ENCODE results near the gene COL6A3. TPM values are rescaled to one million over a fixed set of nuclear protein-coding genes. Genes with fewer than 3 reads are reported as not detected.

Gene COL6A3
- total and polyA plus RNA-seq, 2 donors (not counting 1 experiment from before 2014, with no cell fraction given), result 316 to 1,525 TPM

DNA sequence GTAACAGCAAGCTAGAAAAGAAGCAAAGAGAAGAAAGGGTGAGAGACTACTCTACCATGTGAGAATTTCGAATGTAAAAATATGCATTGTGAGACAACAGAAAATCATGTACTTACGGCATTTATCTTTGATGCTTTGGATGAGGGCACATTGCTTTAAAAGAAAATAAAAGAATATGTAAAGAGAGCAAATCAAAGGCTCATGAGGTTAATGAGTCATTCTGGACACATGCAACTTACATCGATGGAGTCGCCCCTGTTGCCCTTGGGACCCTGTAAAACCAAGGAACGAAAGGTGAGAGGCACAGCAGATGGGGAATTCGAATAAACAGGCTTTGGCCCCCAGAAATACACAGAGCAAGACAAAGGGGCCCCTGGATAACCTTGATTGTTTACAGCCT lies 69.0 kb downstream of the COL6A3 start:
- Histone ChIP-seq H3K79me2 (ENCODE audit: control insufficient read depth, insufficient read depth, low read length) (peaks cover 6% of the 10 kb centered on the region), H3K27ac (ENCODE audit: insufficient read depth, low read length) (no peak overlapping the region)

DNA sequence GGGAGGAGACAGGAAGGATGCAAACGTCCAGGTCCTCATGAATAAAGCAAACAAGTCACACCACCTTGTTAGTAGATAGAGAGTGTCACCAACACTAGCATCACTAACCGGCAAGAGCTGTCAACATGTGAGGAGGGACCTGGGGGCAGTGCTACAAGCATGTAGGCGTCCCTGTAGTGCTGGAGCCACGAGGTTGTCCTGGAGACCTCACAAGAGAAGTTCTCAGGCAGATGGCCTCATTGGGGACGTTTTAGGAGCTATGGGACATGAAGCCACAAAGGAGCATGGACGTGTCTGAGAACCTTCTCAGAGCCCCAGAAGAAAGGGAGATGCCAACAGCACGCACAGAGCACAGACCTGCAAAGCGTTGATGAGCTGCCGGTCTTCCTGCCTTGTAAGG lies 70.0 kb downstream of the COL6A3 start:
- TF ChIP-seq EZH2 (IDR thresholded peaks at IDR 0.05; ENCODE audit: low read length, missing control alignments), result no peak
- TF ChIP-seq, protein P1, sequence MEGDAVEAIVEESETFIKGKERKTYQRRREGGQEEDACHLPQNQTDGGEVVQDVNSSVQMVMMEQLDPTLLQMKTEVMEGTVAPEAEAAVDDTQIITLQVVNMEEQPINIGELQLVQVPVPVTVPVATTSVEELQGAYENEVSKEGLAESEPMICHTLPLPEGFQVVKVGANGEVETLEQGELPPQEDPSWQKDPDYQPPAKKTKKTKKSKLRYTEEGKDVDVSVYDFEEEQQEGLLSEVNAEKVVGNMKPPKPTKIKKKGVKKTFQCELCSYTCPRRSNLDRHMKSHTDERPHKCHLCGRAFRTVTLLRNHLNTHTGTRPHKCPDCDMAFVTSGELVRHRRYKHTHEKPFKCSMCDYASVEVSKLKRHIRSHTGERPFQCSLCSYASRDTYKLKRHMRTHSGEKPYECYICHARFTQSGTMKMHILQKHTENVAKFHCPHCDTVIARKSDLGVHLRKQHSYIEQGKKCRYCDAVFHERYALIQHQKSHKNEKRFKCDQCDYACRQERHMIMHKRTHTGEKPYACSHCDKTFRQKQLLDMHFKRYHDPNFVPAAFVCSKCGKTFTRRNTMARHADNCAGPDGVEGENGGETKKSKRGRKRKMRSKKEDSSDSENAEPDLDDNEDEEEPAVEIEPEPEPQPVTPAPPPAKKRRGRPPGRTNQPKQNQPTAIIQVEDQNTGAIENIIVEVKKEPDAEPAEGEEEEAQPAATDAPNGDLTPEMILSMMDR (conservative IDR thresholded peaks at IDR 0.05 in 1 of 2, IDR thresholded peaks at IDR 0.05 in 1 of 2; ENCODE audit: low read depth in 1 of 2, low read length in 2 of 2), result no peak
- Histone ChIP-seq H3K27me3 (ENCODE audit: control insufficient read depth, insufficient read depth, low read length) (no peaks in the 10 kb centered on the region), H3K4me3 (replicated peaks in 1 of 4; ENCODE audit: control extremely low read depth in 1 of 4, insufficient read depth in 1 of 4, low read depth in 3 of 4, low read length in 4 of 4) (no peak overlapping the region), H2AFZ (ENCODE audit: low read length) (no peak overlapping the region), H3K36me3 (ENCODE audit: control insufficient read depth, insufficient read depth, low read length) (peaks cover 53% of the 10 kb centered on the region), H4K20me1 (ENCODE audit: control insufficient read depth, extremely low read depth, insufficient read depth, low read length) (no peaks in the 10 kb centered on the region), H3K4me2 (ENCODE audit: extremely low read depth, insufficient read depth, low read length) (no peak overlapping the region), H3K9ac (ENCODE audit: insufficient read depth, low read length) (no peak overlapping the region), H3K9me3 (ENCODE audit: control insufficient read depth, insufficient read depth, low read depth, low read length) (no peaks in the 10 kb centered on the region), H3K79me2 (ENCODE audit: control insufficient read depth, insufficient read depth, low read length) (peaks cover 6% of the 10 kb centered on the region), H3K4me1 (ENCODE audit: control insufficient read depth, extremely low read depth, insufficient read depth, low read length) (no peaks in the 10 kb centered on the region), H3K27ac (ENCODE audit: insufficient read depth, low read length) (no peak overlapping the region)
- no peak for DNase-seq (ENCODE audit: low read depth in 2 of 2)

More for the DNA sequence above, 69.0 kb downstream of the COL6A3 start:
- H3K4me2 ChIP-seq (ENCODE audit: extremely low read depth, insufficient read depth, low read length), result no peak overlapping the region
- H3K9ac ChIP-seq (ENCODE audit: insufficient read depth, low read length), result no peak overlapping the region
- H3K4me3 ChIP-seq (replicated peaks in 1 of 4; ENCODE audit: control extremely low read depth in 1 of 4, insufficient read depth in 1 of 4, low read depth in 3 of 4, low read length in 4 of 4), result no peak overlapping the region
- no peak for TF ChIP-seq EZH2 (IDR thresholded peaks at IDR 0.05; ENCODE audit: low read length, missing control alignments)
- TF ChIP-seq, protein P1 (conservative IDR thresholded peaks at IDR 0.05 in 1 of 2, IDR thresholded peaks at IDR 0.05 in 1 of 2; ENCODE audit: low read depth in 1 of 2, low read length in 2 of 2), result no peak
- H3K4me1 ChIP-seq (ENCODE audit: control insufficient read depth, extremely low read depth, insufficient read depth, low read length), result no peaks in the 10 kb centered on the region
- no peaks in the 10 kb centered on the region for H3K27me3 ChIP-seq (ENCODE audit: control insufficient read depth, insufficient read depth, low read length)
- no peak for DNase-seq (ENCODE audit: low read depth in 2 of 2)
- no peak overlapping the region for H2AFZ ChIP-seq (ENCODE audit: low read length)
- no peaks in the 10 kb centered on the region for H3K9me3 ChIP-seq (ENCODE audit: control insufficient read depth, insufficient read depth, low read depth, low read length)
- H4K20me1 ChIP-seq (ENCODE audit: control insufficient read depth, extremely low read depth, insufficient read depth, low read length), result no peaks in the 10 kb centered on the region
- peaks cover 54% of the 10 kb centered on the region for H3K36me3 ChIP-seq (ENCODE audit: control insufficient read depth, insufficient read depth, low read length)

DNA sequence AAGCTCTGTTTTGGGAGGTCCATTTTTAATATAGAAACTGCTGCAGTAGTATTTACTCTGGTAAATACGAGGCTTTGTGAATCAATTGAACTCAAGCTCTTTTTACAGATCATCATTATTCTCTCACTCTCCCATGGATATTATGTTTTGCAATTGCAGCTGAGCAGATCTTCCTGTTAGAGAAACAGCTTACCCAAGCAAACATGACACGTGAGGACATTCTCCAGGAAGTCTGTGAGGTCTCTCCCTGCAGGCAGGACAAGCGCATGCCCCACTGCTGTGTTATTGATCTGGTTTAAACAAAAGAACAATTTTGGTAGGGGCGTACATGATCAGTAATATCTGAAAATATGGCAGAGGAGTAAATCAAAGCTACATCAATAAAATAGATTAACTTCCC lies 72.1 kb downstream of the COL6A3 start:
- H3K4me2 ChIP-seq (ENCODE audit: extremely low read depth, insufficient read depth, low read length), result no peak overlapping the region
- H3K9ac ChIP-seq (ENCODE audit: insufficient read depth, low read length), result no peak overlapping the region
- H3K9me3 ChIP-seq (ENCODE audit: control insufficient read depth, insufficient read depth, low read depth, low read length), result no peaks in the 10 kb centered on the region
- TF ChIP-seq, protein P1 (conservative IDR thresholded peaks at IDR 0.05 in 1 of 2, IDR thresholded peaks at IDR 0.05 in 1 of 2; ENCODE audit: low read depth in 1 of 2, low read length in 2 of 2), result no peak
- no peak for TF ChIP-seq EZH2 (IDR thresholded peaks at IDR 0.05; ENCODE audit: low read length, missing control alignments)
- peaks cover 44% of the 10 kb centered on the region for H3K36me3 ChIP-seq (ENCODE audit: control insufficient read depth, insufficient read depth, low read length)
- H3K79me2 ChIP-seq (ENCODE audit: control insufficient read depth, insufficient read depth, low read length), result peaks cover 6% of the 10 kb centered on the region
- no peaks in the 10 kb centered on the region for H3K27me3 ChIP-seq (ENCODE audit: control insufficient read depth, insufficient read depth, low read length)
- no peak overlapping the region for H3K4me3 ChIP-seq (replicated peaks in 1 of 4; ENCODE audit: control extremely low read depth in 1 of 4, insufficient read depth in 1 of 4, low read depth in 3 of 4, low read length in 4 of 4)
- H3K27ac ChIP-seq (ENCODE audit: insufficient read depth, low read length), result no peak overlapping the region
- no peaks in the 10 kb centered on the region for H3K4me1 ChIP-seq (ENCODE audit: control insufficient read depth, extremely low read depth, insufficient read depth, low read length)
- H2AFZ ChIP-seq (ENCODE audit: low read length), result no peak overlapping the region
- peak in 1 of 2 donors; percentile 70 for DNase-seq (ENCODE audit: low read depth in 2 of 2)
- no peaks in the 10 kb centered on the region for H4K20me1 ChIP-seq (ENCODE audit: control insufficient read depth, extremely low read depth, insufficient read depth, low read length)
